ENCODE measurements around the gene SESTD1. TPM values are rescaled to one million over a fixed set of nuclear protein-coding genes. Genes with fewer than 3 reads are reported as not detected.

SESTD1 gene
- total and polyA plus RNA-seq, 9 of the 15 experiments (the other 6 are each of a cell fraction or from before 2014, with no cell fraction given) = 0.32 to 5.6 (median 2.1) TPM

- TF ChIP-seq ZBTB49 (CRISPR knock-in tag; IDR thresholded peaks at IDR 0.05; ENCODE audit: borderline replicate concordance) (no peak), SRSF7 (optimal IDR thresholded peaks at IDR 0.05; ENCODE audit: low read depth, low read length) (no peak), MCM3 (IDR thresholded peaks at IDR 0.05) (no peak), ZNF3 (CRISPR knock-in tag; IDR thresholded peaks at IDR 0.05) (no peak)
Measured at GRCh38 chr2:179222076-179222475, 42.6 kb downstream of the SESTD1 start (continued).

GRCh38 chr2:179218848-179219594, 45.6 kb downstream of the SESTD1 start:
- in situ Hi-C loops (cut with MboI) (no loop called here), intact Hi-C loops (cut with micrococcal nuclease) (loop anchor here (1.0 to 10.0 kb wide), 3 partner anchors 222 to 856 kb away; no protein-coding TSS in a partner anchor)
- H3K9ac ChIP-seq (ENCODE audit: insufficient read depth in 1 of 2, low read depth in 2 of 2, low read length in 2 of 2) = no peak overlapping the region
- H3K36me3 ChIP-seq (ENCODE audit: control insufficient read depth, insufficient read depth, low read length) = no peaks in the 10 kb centered on the region
- no peaks in the 10 kb centered on the region for H3K9me1 ChIP-seq (ENCODE audit: control insufficient read depth, insufficient read depth, low read length)
- WGBS (ENCODE audit: insufficient coverage, low coverage, missing lambda C conversion rate) = 4% methylated on average over 4 of the region's 4 CpGs
- CTCF ChIA-PET (ENCODE audit: low intra/inter-chr PET ratio) = interaction anchor here (0.6 to 1.6 kb wide), 4 partner anchors 192 to 717 kb away, joined by 3 to 6 read pairs (median 3); no protein-coding TSS in a partner anchor
- DNase-seq (ENCODE audit: extremely low read depth in 1 of 4, low spot score in 3 of 4) = peak; percentile 30 to 73 (median 39)
- peak; percentile 85 for ATAC-seq
- H4K20me1 ChIP-seq (replicated peaks; ENCODE audit: control insufficient read depth, insufficient read depth, low read length) = no peaks in the 10 kb centered on the region
- no peaks in the 10 kb centered on the region for H3K4me1 ChIP-seq (replicated peaks in 1 of 2; ENCODE audit: control insufficient read depth in 2 of 2, insufficient read depth in 2 of 2, low read length in 2 of 2)
- no peak overlapping the region for H2AFZ ChIP-seq (ENCODE audit: low read depth, low read length)
- H3K4me2 ChIP-seq (ENCODE audit: insufficient read depth, low read length) = no peak overlapping the region
- peak; percentile 83 for FAIRE-seq
- H3K4me3 ChIP-seq = no peak overlapping the region
- no peaks in the 10 kb centered on the region for H3K9me3 ChIP-seq (replicated peaks; ENCODE audit: control insufficient read depth, insufficient read depth, low read depth, low read length)
- no TSS peak for BruUV-seq (replicated peaks)
- POLR2A ChIA-PET = interaction anchor here (0.6 kb wide), 1 partner anchor 28 kb away, joined by 3 read pairs; no protein-coding TSS in a partner anchor
- H3K27me3 ChIP-seq (ENCODE audit: control insufficient read depth in 2 of 2, insufficient read depth in 2 of 2, low read length in 2 of 2) = no peaks in the 10 kb centered on the region
- no peaks in the 10 kb centered on the region for H3K79me2 ChIP-seq (ENCODE audit: control insufficient read depth, insufficient read depth, low read length)
- H3K27ac ChIP-seq (ENCODE audit: extremely low read depth, low read depth, low read length) = no peak overlapping the region
- TF ChIP-seq, protein P1, sequence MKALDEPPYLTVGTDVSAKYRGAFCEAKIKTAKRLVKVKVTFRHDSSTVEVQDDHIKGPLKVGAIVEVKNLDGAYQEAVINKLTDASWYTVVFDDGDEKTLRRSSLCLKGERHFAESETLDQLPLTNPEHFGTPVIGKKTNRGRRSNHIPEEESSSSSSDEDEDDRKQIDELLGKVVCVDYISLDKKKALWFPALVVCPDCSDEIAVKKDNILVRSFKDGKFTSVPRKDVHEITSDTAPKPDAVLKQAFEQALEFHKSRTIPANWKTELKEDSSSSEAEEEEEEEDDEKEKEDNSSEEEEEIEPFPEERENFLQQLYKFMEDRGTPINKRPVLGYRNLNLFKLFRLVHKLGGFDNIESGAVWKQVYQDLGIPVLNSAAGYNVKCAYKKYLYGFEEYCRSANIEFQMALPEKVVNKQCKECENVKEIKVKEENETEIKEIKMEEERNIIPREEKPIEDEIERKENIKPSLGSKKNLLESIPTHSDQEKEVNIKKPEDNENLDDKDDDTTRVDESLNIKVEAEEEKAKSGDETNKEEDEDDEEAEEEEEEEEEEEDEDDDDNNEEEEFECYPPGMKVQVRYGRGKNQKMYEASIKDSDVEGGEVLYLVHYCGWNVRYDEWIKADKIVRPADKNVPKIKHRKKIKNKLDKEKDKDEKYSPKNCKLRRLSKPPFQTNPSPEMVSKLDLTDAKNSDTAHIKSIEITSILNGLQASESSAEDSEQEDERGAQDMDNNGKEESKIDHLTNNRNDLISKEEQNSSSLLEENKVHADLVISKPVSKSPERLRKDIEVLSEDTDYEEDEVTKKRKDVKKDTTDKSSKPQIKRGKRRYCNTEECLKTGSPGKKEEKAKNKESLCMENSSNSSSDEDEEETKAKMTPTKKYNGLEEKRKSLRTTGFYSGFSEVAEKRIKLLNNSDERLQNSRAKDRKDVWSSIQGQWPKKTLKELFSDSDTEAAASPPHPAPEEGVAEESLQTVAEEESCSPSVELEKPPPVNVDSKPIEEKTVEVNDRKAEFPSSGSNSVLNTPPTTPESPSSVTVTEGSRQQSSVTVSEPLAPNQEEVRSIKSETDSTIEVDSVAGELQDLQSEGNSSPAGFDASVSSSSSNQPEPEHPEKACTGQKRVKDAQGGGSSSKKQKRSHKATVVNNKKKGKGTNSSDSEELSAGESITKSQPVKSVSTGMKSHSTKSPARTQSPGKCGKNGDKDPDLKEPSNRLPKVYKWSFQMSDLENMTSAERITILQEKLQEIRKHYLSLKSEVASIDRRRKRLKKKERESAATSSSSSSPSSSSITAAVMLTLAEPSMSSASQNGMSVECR (CRISPR knock-in tag; IDR thresholded peaks at IDR 0.05) = no peak

Data from K562 (cell line).